NCI-H1436 (cell line): ENCODE results near the gene ZIM2.

Experiments
- DNase-seq: peaks from one replicate; lab custom pipeline; 2025; lab: John Stamatoyannopoulos, UW

Gene ZIM2

GRCh38 chr19:56838909-56839651 lies 1.4 kb downstream of the ZIM2 start:
- DNase-seq: no peak

- no peak for DNase-seq
Observed at GRCh38 chr19:56838024-56838908, 2.3 kb downstream of the ZIM2 start.

GRCh38 chr19:56837492-56838023 lies 3.0 kb downstream of the ZIM2 start:
- no peak for DNase-seq

GRCh38 chr19:56837004-56837403 lies 3.5 kb downstream of the ZIM2 start:
- DNase-seq: no peak

- DNase-seq: no peak
Observed at GRCh38 chr19:56836059-56836458, 4.5 kb downstream of the ZIM2 start.

- no peak for DNase-seq
Observed at GRCh38 chr19:56835401-56835800, 5.1 kb downstream of the ZIM2 start.

- DNase-seq: no peak
Observed at GRCh38 chr19:56834564-56835375, 5.8 kb downstream of the ZIM2 start.

GRCh38 chr19:56832352-56832928 lies 8.1 kb downstream of the ZIM2 start:
- DNase-seq: no peak

GRCh38 chr19:56831255-56831654 lies 9.3 kb downstream of the ZIM2 start:
- no peak for DNase-seq

- no peak for DNase-seq
Observed at GRCh38 chr19:56829596-56829995, 10.9 kb downstream of the ZIM2 start.

- no peak for DNase-seq
Observed at GRCh38 chr19:56827708-56828107, 12.8 kb downstream of the ZIM2 start.

- no peak for DNase-seq
Observed at GRCh38 chr19:56823956-56824355, 16.6 kb downstream of the ZIM2 start.

- no peak for DNase-seq
Observed at GRCh38 chr19:56823417-56823816, 17.1 kb downstream of the ZIM2 start.

- DNase-seq: no peak
Observed at GRCh38 chr19:56822755-56823154, 17.8 kb downstream of the ZIM2 start.

- DNase-seq: no peak
Observed at GRCh38 chr19:56821675-56822074, 18.9 kb downstream of the ZIM2 start.

GRCh38 chr19:56821209-56821608 lies 19.3 kb downstream of the ZIM2 start:
- DNase-seq: no peak

GRCh38 chr19:56819166-56819565 lies 21.4 kb downstream of the ZIM2 start:
- no peak for DNase-seq

GRCh38 chr19:56814656-56815055 lies 25.9 kb downstream of the ZIM2 start:
- no peak for DNase-seq

GRCh38 chr19:56813531-56813930 lies 27.0 kb downstream of the ZIM2 start:
- DNase-seq: no peak

GRCh38 chr19:56811480-56811879 lies 29.0 kb downstream of the ZIM2 start:
- no peak for DNase-seq

- no peak for DNase-seq
Observed at GRCh38 chr19:56810260-56810659, 30.3 kb downstream of the ZIM2 start.
